ENCODE measurements around the gene GFER. TPM values are rescaled to one million over a fixed set of nuclear protein-coding genes. Genes with fewer than 3 reads are reported as not detected.

GFER gene
- total and polyA plus RNA-seq, 9 of the 15 experiments (the other 6 are each of a cell fraction or from before 2014, with no cell fraction given) = 4.3 to 53.7 (median 19.8) TPM

GRCh38 chr16:1944612-1945199 lies 39.3 kb upstream of the GFER start:
- in situ Hi-C loops (cut with MboI) (no loop called here), intact Hi-C loops (cut with micrococcal nuclease) (no loop called here)
- H4K20me1 ChIP-seq (replicated peaks; ENCODE audit: control insufficient read depth, insufficient read depth, low read length) = peaks cover 7% of the 10 kb centered on the region
- H3K9me3 ChIP-seq (replicated peaks; ENCODE audit: control insufficient read depth, insufficient read depth, low read depth, low read length) = no peaks in the 10 kb centered on the region
- H3K4me3 ChIP-seq = no peak overlapping the region
- H3K79me2 ChIP-seq (ENCODE audit: control insufficient read depth, insufficient read depth, low read length) = peaks cover 20% of the 10 kb centered on the region
- no TSS peak for BruUV-seq (replicated peaks)
- H3K4me1 ChIP-seq (replicated peaks in 1 of 2; ENCODE audit: control insufficient read depth in 2 of 2, insufficient read depth in 2 of 2, low read length in 2 of 2) = peaks cover 29 to 72% of the 10 kb centered on the region in 2 experiments
- no peak for TF ChIP-seq NCOA6 (IDR thresholded peaks at IDR 0.05)
- TF ChIP-seq, protein P1, sequence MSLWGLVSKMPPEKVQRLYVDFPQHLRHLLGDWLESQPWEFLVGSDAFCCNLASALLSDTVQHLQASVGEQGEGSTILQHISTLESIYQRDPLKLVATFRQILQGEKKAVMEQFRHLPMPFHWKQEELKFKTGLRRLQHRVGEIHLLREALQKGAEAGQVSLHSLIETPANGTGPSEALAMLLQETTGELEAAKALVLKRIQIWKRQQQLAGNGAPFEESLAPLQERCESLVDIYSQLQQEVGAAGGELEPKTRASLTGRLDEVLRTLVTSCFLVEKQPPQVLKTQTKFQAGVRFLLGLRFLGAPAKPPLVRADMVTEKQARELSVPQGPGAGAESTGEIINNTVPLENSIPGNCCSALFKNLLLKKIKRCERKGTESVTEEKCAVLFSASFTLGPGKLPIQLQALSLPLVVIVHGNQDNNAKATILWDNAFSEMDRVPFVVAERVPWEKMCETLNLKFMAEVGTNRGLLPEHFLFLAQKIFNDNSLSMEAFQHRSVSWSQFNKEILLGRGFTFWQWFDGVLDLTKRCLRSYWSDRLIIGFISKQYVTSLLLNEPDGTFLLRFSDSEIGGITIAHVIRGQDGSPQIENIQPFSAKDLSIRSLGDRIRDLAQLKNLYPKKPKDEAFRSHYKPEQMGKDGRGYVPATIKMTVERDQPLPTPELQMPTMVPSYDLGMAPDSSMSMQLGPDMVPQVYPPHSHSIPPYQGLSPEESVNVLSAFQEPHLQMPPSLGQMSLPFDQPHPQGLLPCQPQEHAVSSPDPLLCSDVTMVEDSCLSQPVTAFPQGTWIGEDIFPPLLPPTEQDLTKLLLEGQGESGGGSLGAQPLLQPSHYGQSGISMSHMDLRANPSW (CRISPR knock-in tag; IDR thresholded peaks at IDR 0.05) = no peak
- 0 out of 2 replicates have a peak, but pooled peaks have one; percentile 3 for TF ChIP-seq ATF7 (IDR thresholded peaks at IDR 0.05)
- no peak for TF ChIP-seq ATF1 (CRISPR knock-in tag; IDR thresholded peaks at IDR 0.05)
- TF ChIP-seq ATF1 (tag; IDR thresholded peaks at IDR 0.05) = 0 out of 2 replicates have a peak, but pooled peaks have one; percentile 8
- no peak for TF ChIP-seq MYNN (IDR thresholded peaks at IDR 0.05)
- TF ChIP-seq MYNN (CRISPR knock-in tag; IDR thresholded peaks at IDR 0.05) = no peak
- peak overlapping the region; percentile 80; the same call in 1 of the 2 replicates for H3K4me2 ChIP-seq (ENCODE audit: insufficient read depth, low read length)
- DNase-seq (ENCODE audit: extremely low read depth in 1 of 4, low spot score in 3 of 4) = peak in 1 of 4 experiments; percentile 35
- no peak for FAIRE-seq
- no peak overlapping the region for H3K9ac ChIP-seq (ENCODE audit: insufficient read depth in 1 of 2, low read depth in 2 of 2, low read length in 2 of 2)
- POLR2A ChIA-PET = interaction anchor here (0.7 to 2.9 kb wide), 7 partner anchors 8 to 210 kb away, joined by 3 to 28 read pairs (median 8); partner anchors contain the start of genes RPS2 and TRAF7
- CTCF ChIA-PET (ENCODE audit: low intra/inter-chr PET ratio) = no interaction called here
- H2AFZ ChIP-seq (ENCODE audit: low read depth, low read length) = no peak overlapping the region
- H3K9me1 ChIP-seq (ENCODE audit: control insufficient read depth, insufficient read depth, low read length) = peaks cover 8% of the 10 kb centered on the region
- no peak for ATAC-seq
- H3K36me3 ChIP-seq (ENCODE audit: control insufficient read depth, insufficient read depth, low read length) = peaks cover 15% of the 10 kb centered on the region; the same call in 1 of the 3 replicates
- no peaks in the 10 kb centered on the region for H3K27me3 ChIP-seq (ENCODE audit: control insufficient read depth in 2 of 2, insufficient read depth in 2 of 2, low read length in 2 of 2)
- WGBS (ENCODE audit: insufficient coverage, low coverage, missing lambda C conversion rate) = 27% methylated on average over 21 of the region's 21 CpGs
- no peak overlapping the region for H3K27ac ChIP-seq (ENCODE audit: extremely low read depth, low read depth, low read length)
